Chondrocyte (in vitro differentiated cells): ENCODE results near the gene ZC3H18. TPM values are rescaled to one million over a fixed set of nuclear protein-coding genes. Genes with fewer than 3 reads are reported as not detected.
"Not testable (repeated sequence)": the region's sequence is repeated elsewhere in the genome, so short reads cannot be mapped to it uniquely, and the experiment has no call there.

Source experiments
- DNase-seq: peaks from one replicate; pipeline ENCODE4 v3.0.0; 2021; ENCODE audit warnings: mixed read lengths, low spot score
- H3K27ac Mint-ChIP-seq: one replicate; pipeline ENCODE4 v1.8.0; 2021; ENCODE audit warnings: mild to moderate bottlenecking, moderate library complexity, mixed read lengths; ENCODE audit not compliant: unreplicated experiment
- H3K27me3 Mint-ChIP-seq: 2 replicates; pipeline ENCODE4 v1.8.0; 2021; ENCODE audit warnings: low read depth, mixed read lengths
- H3K36me3 Mint-ChIP-seq: 2 replicates; pipeline ENCODE4 v1.8.0; 2021; ENCODE audit warnings: low read depth, mixed read lengths
- H3K4me1 Mint-ChIP-seq: 2 replicates; pipeline ENCODE4 v1.8.0; 2021; ENCODE audit warnings: low read depth, mild to moderate bottlenecking, mixed read lengths
- H3K4me3 Mint-ChIP-seq: one replicate; pipeline ENCODE4 v1.8.0; 2021; ENCODE audit warnings: mild to moderate bottlenecking, moderate library complexity, mixed read lengths; ENCODE audit not compliant: unreplicated experiment
- H3K9me3 Mint-ChIP-seq: 2 replicates; pipeline ENCODE4 v1.8.0; 2021; ENCODE audit warnings: low read depth, mixed read lengths
- CTCF ChIP-seq: fragments of 200-600 bp; sonication (generic); IDR thresholded peaks from 2 replicates; pipeline ENCODE4 v1.5.0; 2021; ENCODE audit warnings: antibody characterized with exemption, mild to moderate bottlenecking, moderate library complexity
- total RNA-seq: library from RNA; stranded (reverse); gene quantifications from 3 replicates; pipeline ENCODE4 v1.2.1, GENCODE V29; 2021

The ZC3H18 gene
- total RNA-seq, 1 donor from 2014 or later, result 36.7 TPM

- Mint-ChIP-seq H3K27ac (peak overlapping the region; percentile 91), H3K4me1 (peaks cover 16% of the 10 kb centered on the region), H3K36me3 (no peaks in the 10 kb centered on the region), H3K27me3 (no peaks in the 10 kb centered on the region), H3K9me3 (no peaks in the 10 kb centered on the region), H3K4me3 (peak overlapping the region; percentile 84)
- TF ChIP-seq CTCF, result no peak
- no peak for DNase-seq
Measured at GRCh38 chr16:88662222-88662842, 92.1 kb downstream of the ZC3H18 start.

- no peaks in the 10 kb centered on the region for H3K27me3 Mint-ChIP-seq
- H3K36me3 Mint-ChIP-seq, result no peaks in the 10 kb centered on the region
- TF ChIP-seq CTCF, result no peak
Measured at GRCh38 chr16:88662843-88663606, 92.8 kb downstream of the ZC3H18 start, which contains the start of gene MVD. TSS of gene MVD (minus strand) at chr16:88663091. CDS start at chr16:88663080, 11 bp downstream.

GRCh38 chr16:88665148-88665547 lies 94.9 kb downstream of the ZC3H18 start:
- H3K27me3 Mint-ChIP-seq, result no peaks in the 10 kb centered on the region

More at GRCh38 chr16:88662843-88663606, 92.8 kb downstream of the ZC3H18 start, which contains the start of gene MVD:
- peaks cover 16% of the 10 kb centered on the region for H3K4me1 Mint-ChIP-seq
- H3K4me3 Mint-ChIP-seq, result peak within 1 kb of the TSS; percentile 84
- H3K9me3 Mint-ChIP-seq, result no peaks in the 10 kb centered on the region
- peak within 1 kb of the TSS; percentile 92 for H3K27ac Mint-ChIP-seq
- DNase-seq, result peak; percentile 99

GRCh38 chr16:88665570-88665969 lies 95.4 kb downstream of the ZC3H18 start:
- Mint-ChIP-seq H3K36me3 (no peaks in the 10 kb centered on the region), H3K27me3 (no peaks in the 10 kb centered on the region), H3K4me1 (peaks cover 16% of the 10 kb centered on the region), H3K9me3 (no peaks in the 10 kb centered on the region), H3K27ac (no peak overlapping the region), H3K4me3 (no peak overlapping the region)
- no peak for DNase-seq
- TF ChIP-seq CTCF, result no peak

More at GRCh38 chr16:88665148-88665547, 94.9 kb downstream of the ZC3H18 start:
- Mint-ChIP-seq H3K4me3 (no peak overlapping the region), H3K4me1 (peaks cover 16% of the 10 kb centered on the region), H3K36me3 (no peaks in the 10 kb centered on the region), H3K9me3 (no peaks in the 10 kb centered on the region), H3K27ac (no peak overlapping the region)
- TF ChIP-seq CTCF, result no peak
- DNase-seq, result no peak

GRCh38 chr16:88667461-88667860 lies 97.3 kb downstream of the ZC3H18 start:
- Mint-ChIP-seq H3K9me3 (no peaks in the 10 kb centered on the region), H3K36me3 (no peaks in the 10 kb centered on the region), H3K4me1 (peaks cover 4% of the 10 kb centered on the region), H3K27ac (no peak overlapping the region), H3K27me3 (no peaks in the 10 kb centered on the region), H3K4me3 (no peak overlapping the region)
- DNase-seq, result no peak
- no peak for TF ChIP-seq CTCF

- H3K27ac Mint-ChIP-seq, H3K4me1 Mint-ChIP-seq, DNase-seq, H3K27me3 Mint-ChIP-seq, H3K9me3 Mint-ChIP-seq, H3K4me3 Mint-ChIP-seq, H3K36me3 Mint-ChIP-seq: not testable (repeated sequence)
Measured at GRCh38 chr16:88669493-88669892, 99.3 kb downstream of the ZC3H18 start.
